C1 segment of cervical spinal cord (tissue), 14 donors: ENCODE data around the gene MYOM1.
"Not testable (repeated sequence)": the region's sequence is repeated elsewhere in the genome, so short reads cannot be mapped to it uniquely, and the experiment has no call there.

ENCODE experiments used
- DNase-seq, 14 donors: peaks; one replicate each; lab custom pipeline; 2025; lab: John Stamatoyannopoulos, UW

The MYOM1 gene

DNA sequence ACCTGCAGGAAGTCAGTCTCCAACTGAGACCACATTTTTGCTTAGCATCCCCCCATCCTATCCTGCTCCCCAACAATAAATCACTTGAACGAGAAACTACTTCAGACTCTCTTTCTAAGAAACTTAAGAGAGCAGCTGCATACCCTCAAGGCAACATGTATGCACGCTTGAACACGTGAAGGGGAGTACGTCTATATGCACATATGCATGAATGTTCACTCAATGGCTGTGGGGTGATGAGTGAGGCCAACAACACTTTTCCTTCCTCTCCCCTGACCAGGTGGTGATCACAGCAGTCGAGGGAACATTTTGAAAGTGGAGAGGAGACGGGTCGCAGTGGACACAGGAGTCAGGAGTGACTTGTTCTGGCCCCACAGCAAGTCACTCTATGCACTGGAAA lies 127.0 kb downstream of the MYOM1 start:
- DNase-seq = no peak

DNA sequence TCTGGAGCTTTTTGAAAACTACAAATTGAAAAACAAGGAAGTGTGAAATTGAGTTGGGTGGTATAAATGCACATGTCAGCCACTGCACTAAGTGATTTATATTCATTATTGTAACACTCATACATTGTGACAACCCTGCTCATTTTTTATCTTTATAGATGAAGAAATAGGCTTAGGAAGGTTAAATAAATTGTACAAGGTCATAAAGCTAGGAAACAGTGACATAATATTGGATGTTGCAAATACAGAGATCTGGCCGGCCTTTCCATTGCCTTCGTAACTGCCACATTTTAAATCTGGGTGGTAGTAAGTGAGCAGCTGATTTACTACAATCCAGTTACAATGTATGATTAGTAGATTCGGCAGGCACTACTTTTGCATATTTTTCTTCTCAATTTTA lies 130.2 kb downstream of the MYOM1 start:
- no peak for DNase-seq

DNA sequence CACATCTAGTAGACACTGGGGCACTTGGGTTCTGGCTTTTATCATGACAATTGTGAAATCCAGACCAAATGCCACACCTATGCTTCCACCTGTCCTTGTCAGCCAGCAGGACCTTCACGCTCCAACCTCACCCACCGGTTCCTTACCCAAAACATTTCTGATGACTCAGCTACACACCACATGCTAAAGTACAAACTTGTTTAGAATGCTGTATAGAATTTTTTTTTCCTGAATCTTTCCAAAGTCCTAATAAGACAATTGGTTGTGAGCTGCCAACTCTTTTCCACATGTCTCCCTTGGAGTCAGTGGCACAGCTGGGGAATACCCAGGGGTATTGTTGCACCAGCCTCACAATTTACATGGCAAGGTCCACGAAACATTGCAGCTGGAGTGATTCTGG lies 131.3 kb downstream of the MYOM1 start:
- DNase-seq = no peak

DNA sequence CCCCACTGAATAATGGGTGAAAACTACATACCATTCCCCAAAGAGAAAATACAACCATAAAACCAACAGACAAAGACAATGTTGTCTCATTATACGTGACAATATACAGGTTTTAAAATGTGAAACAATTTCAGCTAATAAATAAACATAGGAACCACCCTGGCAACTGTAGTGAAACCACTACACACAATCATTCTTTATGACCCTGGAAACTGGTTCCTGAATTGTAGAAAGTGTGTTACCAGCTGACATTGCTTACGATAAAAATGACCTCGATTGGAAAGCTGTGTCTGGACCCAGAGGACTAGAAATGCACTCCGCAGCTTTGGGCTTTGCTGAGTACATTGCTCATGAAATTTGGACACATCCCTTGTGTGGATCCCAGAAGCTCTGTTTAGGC lies 132.9 kb downstream of the MYOM1 start:
- DNase-seq = no peak

DNA sequence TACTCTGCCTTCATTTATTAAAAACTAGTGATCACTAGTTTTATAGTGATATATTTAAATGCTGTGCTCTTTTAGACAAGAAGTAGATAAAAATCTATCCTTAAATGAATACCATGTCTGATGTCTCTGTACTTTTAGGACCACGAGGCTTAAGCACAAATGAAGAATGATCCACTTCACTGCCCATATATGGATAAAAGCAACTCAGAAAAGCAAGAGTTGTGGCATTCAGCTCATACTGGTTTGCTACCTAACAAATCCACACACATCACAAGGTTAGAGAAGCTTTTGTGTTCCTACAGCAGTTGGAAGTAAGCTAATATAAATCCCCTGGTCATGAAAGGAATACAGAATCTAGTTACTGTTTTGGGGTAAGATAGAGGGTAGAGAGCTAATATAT lies 134.2 kb downstream of the MYOM1 start:
- no peak for DNase-seq

DNA sequence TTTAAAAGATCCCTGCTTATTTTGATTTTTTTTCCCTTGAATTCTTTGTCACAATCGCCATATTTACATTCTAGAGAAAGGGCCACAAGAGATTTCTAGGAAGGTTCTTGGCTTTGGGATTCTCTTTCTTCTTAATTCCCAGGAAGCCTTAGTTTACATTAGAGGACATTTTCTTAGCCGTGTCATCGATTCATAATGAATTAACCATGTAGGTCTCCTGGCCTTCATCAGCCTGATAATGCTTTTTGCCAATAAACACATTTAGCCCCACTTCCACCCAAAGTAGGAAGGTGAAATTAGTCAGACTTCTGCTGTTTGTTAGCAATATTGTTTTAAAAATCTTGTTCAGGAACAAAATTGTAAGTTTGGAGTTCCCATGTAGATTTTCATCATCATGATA lies 135.6 kb downstream of the MYOM1 start:
- no peak for DNase-seq

DNA sequence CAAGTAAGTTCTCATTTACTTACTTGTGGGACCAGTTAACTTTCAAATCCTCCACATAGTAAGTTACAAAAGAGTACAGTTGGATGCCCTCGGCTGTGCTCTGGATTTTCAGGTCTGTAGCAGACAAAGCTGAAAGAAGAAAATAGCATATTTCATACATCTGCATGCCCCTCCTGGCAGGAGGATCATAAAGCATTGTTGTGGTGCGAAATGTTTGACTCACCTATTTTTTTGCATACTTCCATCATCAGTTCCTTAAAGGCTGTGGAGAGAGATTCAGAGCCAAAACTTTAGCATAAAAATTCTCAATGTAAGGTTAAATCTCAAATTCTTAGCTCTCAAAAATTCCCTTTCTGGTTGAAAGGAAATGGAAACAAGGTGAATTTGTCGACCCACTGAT lies 136.0 kb downstream of the MYOM1 start:
- no peak for DNase-seq

DNA sequence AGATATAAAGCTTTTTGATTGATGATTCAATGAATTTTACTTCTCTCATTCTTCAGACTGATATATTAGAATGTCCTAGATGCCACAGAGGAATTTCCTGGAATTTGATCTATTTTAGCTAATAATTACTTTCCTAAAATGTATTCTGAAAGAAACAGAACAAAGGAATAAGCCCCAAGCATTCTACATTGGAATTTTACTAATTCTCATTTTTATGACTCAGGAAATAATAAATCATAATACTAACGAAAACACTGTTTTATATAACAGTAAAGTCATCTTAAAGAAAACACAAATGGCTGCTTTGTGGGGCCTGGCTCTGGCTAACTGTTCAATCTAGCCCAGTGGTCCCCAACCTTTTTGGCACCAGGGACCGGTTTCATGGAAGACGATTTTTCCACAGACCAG lies 138.2 kb downstream of the MYOM1 start:
- no peak for DNase-seq

DNA sequence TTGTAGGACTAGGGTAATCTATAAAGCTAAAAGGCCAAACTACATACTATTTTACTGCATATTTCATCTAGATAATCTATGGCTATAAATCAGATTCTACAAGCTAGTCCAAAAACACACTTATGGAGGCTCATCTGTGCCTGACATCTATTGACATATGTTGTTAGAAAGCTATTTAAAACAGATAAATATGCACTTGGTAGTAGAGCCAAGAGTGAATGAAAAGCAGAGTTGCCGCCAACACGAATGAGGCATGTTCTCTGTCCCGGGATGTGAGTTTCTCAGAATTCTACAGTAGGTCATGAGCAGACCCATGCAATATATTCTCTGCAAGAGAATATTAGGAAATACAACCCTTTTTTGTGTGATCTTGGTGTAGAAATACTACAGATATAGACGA lies 140.1 kb downstream of the MYOM1 start:
- no peak for DNase-seq

DNA sequence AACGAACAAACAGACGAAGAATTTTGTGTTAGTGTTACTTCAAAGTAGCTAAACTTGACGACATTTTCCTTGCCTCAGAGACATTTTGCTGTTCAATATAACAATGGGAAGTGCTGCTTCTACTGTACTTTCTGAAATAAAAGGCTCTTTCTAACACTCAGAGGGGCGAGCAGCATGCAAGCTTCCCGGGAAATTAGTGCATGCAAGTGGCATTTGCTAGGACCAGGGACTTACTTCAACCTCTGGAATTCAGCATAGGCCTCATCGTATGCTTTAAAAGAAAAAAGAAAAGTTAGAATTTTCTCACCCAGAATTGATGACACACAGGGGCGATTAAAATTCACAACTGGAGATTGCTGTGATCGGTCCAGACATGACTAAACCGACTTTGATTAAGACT lies 144.3 kb downstream of the MYOM1 start:
- no peak for DNase-seq

DNA sequence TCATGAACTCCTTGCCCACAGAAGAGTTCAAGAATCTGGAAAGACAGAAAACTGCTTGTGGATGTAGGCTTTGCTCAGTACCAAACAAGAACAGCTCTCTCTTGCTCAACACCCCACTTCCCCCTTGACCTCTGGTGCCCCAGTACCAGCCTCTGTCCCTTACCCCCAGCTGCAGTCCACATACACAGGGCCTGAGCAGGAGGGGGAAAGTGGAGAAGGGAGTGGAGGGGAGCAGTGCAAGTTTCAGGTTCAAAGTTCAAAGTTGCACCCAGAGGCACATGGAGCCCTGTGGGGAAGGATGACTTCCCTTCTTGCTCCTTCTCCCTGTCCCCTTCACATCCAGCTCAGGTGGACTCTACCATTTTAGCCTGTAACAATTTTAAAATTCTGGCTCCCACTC lies 145.7 kb downstream of the MYOM1 start:
- DNase-seq = no peak

DNA sequence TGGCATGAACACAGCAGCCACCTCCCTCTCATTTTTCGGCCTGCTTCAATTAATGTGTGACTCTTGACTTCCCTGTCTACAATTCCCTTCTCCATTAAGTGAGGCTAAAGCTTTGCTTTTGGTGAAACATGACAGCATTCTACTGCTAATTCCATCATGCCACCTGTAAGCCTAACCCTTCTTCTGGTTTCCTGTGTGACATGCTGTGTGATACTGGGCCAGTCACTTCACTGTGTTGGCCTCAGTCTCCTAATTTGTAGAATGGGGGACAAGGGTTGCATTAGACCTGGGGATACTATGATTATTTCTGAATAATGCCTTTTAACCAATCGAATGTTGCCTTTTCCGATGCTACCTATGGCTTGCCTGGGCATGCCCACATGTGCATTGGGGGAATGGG lies 146.4 kb downstream of the MYOM1 start:
- DNase-seq = not testable (repeated sequence)

DNA sequence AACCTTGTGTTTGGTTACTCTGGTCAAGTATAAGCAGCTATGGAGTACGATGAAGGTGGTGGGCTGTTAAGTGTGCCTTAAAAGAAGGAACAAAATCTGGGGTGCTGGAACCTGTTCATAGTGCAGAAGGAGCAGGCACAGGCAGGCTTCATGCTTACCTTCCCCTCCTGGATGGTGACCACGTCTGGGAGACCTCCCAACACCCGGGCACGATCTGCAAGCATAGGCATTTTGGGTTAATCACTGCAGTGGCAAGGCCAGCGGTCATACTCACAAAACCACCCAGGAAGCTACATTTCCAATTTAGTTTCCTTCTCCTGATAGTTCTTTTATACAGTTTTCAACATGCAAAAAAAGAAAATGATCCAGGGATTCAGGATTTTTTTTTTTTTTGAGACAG lies 148.1 kb downstream of the MYOM1 start:
- DNase-seq = no peak

DNA sequence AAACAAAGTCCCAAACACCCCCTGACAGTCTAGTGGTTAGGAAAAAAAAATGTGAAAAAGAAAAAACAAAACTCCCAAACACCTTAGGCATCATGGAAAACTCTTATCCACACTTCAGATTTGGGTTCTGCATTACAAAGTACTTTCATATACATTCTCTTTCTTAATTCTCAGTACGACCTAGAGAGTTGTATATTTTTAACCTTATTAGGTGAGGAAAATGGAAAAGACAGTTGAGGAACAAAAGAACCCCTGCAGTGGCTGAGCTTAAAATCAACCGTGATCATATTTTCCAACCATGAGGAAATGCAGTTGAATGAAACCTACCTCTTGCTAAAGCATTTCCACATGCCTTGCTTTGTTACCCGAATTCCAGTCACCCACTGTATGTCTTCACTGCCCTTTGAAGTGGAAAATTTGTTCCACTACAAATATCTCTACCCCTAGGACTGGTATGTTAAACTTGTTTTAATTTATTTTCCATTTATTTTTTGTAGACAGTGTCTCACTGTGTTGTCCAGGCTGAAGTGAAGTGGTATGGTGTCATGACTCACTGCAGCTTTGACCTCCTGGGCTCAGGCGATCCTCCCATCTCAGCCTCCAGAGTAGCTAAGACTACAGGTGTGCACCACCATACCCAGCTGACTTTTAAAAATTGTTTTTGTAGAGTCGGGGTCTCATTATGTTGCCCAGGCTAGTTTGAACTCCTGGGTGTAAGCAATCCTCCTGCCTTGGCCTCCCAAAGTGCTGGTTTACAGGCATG lies 149.9 kb downstream of the MYOM1 start:
- DNase-seq = no peak

DNA sequence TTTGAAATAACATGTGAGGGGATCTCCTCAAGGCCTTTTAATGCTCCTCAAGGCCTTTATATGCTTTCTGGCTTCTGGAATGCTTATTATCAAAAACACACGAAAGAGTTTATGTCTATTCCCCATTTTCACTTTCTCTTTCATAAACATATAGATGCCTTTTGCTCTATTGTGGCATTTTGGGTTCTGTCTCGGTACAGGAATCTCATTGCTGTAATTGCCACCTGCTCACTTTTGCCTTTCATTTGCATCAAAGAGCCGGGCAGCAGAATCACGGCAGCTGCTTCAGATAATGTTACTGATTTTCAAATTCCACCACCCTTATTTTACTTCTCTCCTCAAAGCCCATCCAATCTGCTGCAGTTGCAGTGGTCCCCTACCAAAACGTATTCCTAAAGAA lies 152.0 kb downstream of the MYOM1 start:
- DNase-seq = no peak

DNA sequence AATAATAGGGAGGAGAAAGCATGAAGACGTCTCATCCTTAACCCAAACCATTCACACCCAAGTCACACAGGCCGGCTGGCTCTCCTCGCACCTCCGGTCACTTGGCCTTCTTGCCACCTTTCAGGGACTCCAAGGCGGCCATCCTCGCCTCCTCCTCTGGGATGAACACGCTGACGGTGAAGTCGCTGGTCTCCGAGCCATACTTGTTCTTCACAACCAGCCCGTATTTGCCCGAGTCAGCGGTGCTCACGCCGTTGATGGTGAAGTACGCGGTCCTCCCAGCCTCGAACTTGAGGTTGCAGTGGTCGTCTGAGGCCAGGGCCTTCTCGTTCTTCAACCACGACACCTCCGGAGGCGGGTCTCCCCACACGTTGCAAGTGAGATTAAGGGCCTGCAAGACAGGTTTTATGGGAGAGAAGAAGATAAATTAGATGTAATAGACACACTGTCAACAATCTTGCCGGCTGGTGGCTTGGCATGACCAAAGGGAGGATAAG lies 152.6 kb downstream of the MYOM1 start:
- DNase-seq = no peak

DNA sequence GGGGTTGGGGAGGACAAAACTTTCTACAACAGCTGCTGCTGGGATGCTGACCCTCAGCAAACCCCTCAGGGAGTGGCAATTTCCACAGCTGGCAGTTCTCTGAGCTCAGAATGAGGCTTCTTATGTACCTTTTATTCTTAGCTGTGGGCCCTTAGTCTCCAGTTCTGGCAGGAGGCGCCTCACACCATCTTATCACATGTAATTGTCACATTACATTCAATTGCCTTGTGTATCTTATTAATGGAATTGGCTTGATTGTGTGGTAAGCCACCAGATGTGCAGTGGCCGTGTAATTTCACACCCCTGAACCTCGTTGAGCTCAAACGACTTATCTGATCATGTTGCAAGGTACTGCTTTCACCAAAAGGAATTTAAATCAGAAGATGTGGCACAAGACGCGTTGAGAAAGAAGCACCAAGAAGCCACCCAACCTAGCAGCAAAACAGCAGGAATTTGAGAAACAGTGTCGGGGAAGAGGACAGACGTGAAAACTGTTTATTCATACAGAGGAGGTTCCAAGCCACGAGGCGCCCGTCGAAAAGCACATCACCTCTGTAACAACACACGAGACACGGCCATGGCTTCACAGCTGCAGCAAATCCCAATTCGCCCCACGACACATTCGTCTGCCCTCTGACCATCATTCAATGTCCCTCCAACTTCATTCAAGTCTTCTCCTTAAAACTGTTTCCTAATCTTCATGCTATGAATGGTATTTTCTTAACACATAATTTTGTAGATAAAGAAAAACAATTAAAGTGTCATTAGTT lies 153.2 kb downstream of the MYOM1 start:
- no peak for DNase-seq

DNA sequence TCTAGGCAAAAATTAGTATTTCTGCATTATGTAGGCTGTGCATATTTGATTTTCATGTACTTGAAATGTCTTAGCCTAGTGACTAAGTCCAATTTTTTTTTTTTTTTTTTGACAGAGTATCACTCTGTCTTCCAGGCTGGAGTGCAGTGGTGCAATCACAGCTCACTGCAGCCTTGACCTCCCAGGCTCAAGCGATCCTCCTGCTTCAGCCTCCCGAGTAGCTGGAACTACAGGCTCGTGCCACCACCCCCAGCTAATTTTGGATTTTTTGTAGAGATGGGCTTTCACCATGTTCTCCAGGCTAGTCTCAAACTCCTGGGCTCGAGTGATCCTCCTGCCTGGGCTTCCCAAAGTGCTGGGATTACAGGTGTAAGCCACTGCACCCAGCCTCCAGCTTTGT lies 156.0 kb downstream of the MYOM1 start:
- not testable (repeated sequence) for DNase-seq

DNA sequence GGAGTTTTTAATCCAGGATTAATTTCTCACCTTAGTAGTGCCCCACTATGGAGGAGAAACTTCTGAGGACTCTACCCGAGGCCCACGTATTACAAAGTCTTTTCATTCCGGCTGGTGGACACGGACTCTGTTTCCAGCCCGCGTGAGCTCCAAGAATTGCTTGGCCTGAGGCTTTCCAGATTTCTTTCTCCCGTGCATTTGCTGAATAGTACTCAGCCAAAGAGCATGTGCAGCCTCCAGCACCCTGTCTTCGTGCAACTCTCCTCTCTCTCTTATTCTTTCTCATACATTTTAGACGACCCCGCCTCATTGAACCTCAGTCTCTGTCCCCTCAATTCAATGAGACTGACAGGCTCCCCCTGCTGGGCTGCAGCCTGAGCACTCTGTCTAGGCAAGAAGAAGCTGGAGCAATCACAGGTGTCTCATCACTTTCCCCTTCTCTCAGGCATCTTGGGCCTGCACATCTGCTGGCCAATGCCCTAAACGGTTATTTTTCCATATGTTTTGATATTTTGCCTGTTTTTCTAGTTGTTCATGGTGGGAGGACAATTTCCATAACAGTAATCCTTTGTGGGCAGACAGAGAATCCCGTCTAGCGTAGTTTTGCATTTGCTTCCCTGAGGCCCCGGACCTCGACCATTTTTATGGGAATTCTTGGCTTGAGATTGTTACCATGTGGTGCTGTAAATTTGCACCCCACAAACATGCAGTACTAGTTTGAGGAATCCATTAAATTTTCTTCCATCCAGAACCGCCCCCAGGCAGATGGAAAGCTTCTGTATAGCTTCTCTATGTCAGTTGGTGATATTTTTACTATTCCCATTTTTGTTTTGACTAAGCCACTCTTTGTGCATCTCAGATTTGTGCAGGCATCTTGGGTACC lies 156.7 kb downstream of the MYOM1 start:
- peak in 12 of 14 donors; percentile 5 to 60 (median 23) for DNase-seq

DNA sequence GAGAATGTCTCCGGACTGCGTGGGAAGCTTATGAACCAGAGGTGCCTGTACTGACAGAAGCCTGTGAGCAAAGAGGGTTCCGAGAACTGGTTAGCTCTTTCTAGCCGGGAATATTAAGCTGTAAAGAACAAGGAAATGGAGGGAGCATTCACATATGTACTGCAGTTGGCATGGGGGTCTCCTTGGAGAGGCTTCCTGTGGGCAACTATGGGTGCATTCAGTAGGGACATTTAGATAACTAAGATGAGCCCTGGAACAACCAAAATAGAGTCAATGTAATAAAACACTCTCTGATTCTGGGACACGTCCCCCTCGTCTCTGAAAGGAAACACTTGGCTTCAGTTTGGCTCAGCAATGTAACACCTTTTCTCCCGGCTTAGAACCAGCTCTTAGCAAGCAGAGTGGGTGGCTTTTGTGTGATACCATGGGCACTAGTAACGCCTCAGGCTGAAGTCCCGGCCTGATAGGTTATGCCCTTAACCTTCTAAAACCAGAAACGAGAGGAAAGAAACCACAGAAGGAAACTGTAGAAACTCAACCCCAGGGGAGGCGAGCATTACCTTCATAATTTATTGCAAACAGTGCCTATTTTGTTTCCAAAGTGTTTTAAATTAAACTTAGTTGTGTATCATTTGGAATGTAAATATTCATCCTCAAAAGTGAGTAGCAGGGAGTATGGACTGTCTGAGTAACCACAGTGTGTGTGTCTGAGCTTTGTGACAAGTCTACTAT lies 158.0 kb downstream of the MYOM1 start:
- no peak for DNase-seq
